NCI-H1694 (cell line): ENCODE measurements around the gene TNFRSF19.

Experiments used
- DNase-seq: peaks from one replicate; lab custom pipeline; 2025; lab: John Stamatoyannopoulos, UW

TNFRSF19 gene

GRCh38 chr13:23716401-23716800 lies 146.2 kb downstream of the TNFRSF19 start:
- DNase-seq, result no peak

GRCh38 chr13:23718996-23719395 lies 148.8 kb downstream of the TNFRSF19 start:
- DNase-seq, result no peak

GRCh38 chr13:23722726-23723453 lies 152.7 kb downstream of the TNFRSF19 start:
- DNase-seq, result no peak

- no peak for DNase-seq
These were observed 153.3 kb downstream of the TNFRSF19 start for GRCh38 chr13:23723471-23723870.

GRCh38 chr13:23724196-23724970 lies 154.2 kb downstream of the TNFRSF19 start:
- peak; percentile 4 for DNase-seq
